WTC11 (cell line): Measurements from ENCODE around the gene TOR1A. TPM values are rescaled to one million over a fixed set of nuclear protein-coding genes. Genes with fewer than 3 reads are reported as not detected.

Experiments used
- AR ChIP-seq: fragments of 250-450 bp; sonication (Bioruptor Pico); IDR thresholded peaks from 2 replicates; pipeline ENCODE4 v1.9.0; 2021; ENCODE audit warnings: mild to moderate bottlenecking
- ATF2 ChIP-seq: sonication (generic); formaldehyde crosslinking; IDR thresholded peaks from 2 replicates; pipeline ENCODE4 v1.8.1; 2022; ENCODE audit warnings: low read depth, missing genetic modification reagents, borderline replicate concordance
- CREM ChIP-seq: sonication (generic); formaldehyde crosslinking; IDR thresholded peaks from 2 replicates; pipeline ENCODE4 v1.8.1; 2022; ENCODE audit warnings: mild to moderate bottlenecking, missing genetic modification reagents, moderate library complexity
- CTCF ChIP-seq: fragments of 200-600 bp; IDR thresholded peaks from 2 replicates; pipeline ENCODE4 v1.8.0; 2022; ENCODE audit warnings: antibody characterized with exemption
- E2F4 ChIP-seq: sonication (generic); formaldehyde crosslinking; IDR thresholded peaks from 2 replicates; pipeline ENCODE4 v1.8.1; 2022; ENCODE audit warnings: low read depth, mild to moderate bottlenecking, moderate library complexity, missing genetic modification reagents, borderline replicate concordance
- ELF4 ChIP-seq: sonication (generic); formaldehyde crosslinking; IDR thresholded peaks from 2 replicates; pipeline ENCODE4 v1.8.1; 2022; ENCODE audit warnings: low read depth, mild to moderate bottlenecking, moderate library complexity, missing genetic modification reagents
- ESRRA ChIP-seq: sonication (generic); formaldehyde crosslinking; IDR thresholded peaks from 2 replicates; pipeline ENCODE4 v1.8.1; 2022; ENCODE audit warnings: mild to moderate bottlenecking, missing genetic modification reagents, borderline replicate concordance
- ETV6 ChIP-seq: sonication (generic); formaldehyde crosslinking; IDR thresholded peaks from 2 replicates; pipeline ENCODE4 v1.8.1; 2022; ENCODE audit warnings: mild to moderate bottlenecking, missing genetic modification reagents
- FOXP1 ChIP-seq: sonication (generic); formaldehyde crosslinking; IDR thresholded peaks from 2 replicates; pipeline ENCODE4 v1.8.0; 2022; ENCODE audit warnings: missing genetic modification reagents, mild to moderate bottlenecking, moderate library complexity, borderline replicate concordance
- FOXP4 ChIP-seq: sonication (generic); formaldehyde crosslinking; IDR thresholded peaks from 2 replicates; pipeline ENCODE4 v1.8.0; 2022; ENCODE audit warnings: mild to moderate bottlenecking, missing genetic modification reagents
- HMGXB4 ChIP-seq: sonication (generic); formaldehyde crosslinking; IDR thresholded peaks from 2 replicates; pipeline ENCODE4 v1.8.1; 2023; ENCODE audit warnings: mild to moderate bottlenecking, moderate library complexity, missing genetic modification reagents
- JAZF1 ChIP-seq: fragments of 250-450 bp; sonication (Bioruptor Pico); IDR thresholded peaks from 2 replicates; pipeline ENCODE4 v1.9.0; 2021; ENCODE audit warnings: moderate library complexity, mild to moderate bottlenecking, inconsistent platforms
- NR2C2 ChIP-seq: sonication (generic); formaldehyde crosslinking; IDR thresholded peaks from 2 replicates; pipeline ENCODE4 v1.8.0; 2022; ENCODE audit warnings: mild to moderate bottlenecking, missing genetic modification reagents
- RELA ChIP-seq: sonication (generic); formaldehyde crosslinking; IDR thresholded peaks from 2 replicates; pipeline ENCODE4 v1.8.1; 2022; ENCODE audit warnings: missing genetic modification reagents, mild to moderate bottlenecking, borderline replicate concordance
- TCF7 ChIP-seq: sonication (generic); formaldehyde crosslinking; IDR thresholded peaks from 2 replicates; pipeline ENCODE4 v1.8.0; 2022; ENCODE audit warnings: mild to moderate bottlenecking, low read depth, missing genetic modification reagents, moderate library complexity
- total RNA-seq: library from RNA; stranded (reverse); gene quantifications from 3 replicates; pipeline ENCODE4 v1.2.3, GENCODE V29; 2021

The TOR1A gene
- total RNA-seq, 1 experiment from 2014 or later, result 32.7 TPM

- TF ChIP-seq FOXP4 (no peak), RELA (no peak), CTCF (no peak), ETV6 (no peak), ATF2 (CRISPR knock-in tag) (no peak), TCF7 (no peak), JAZF1 (CRISPR knock-in tag) (no peak), E2F4 (CRISPR knock-in tag) (no peak), FOXP1 (CRISPR knock-in tag) (no peak), HMGXB4 (no peak), AR (no peak), ESRRA (CRISPR knock-in tag) (no peak), ELF4 (CRISPR knock-in tag) (no peak), NR2C2 (CRISPR knock-in tag) (no peak), CREM (CRISPR knock-in tag) (no peak)
Measured at GRCh38 chr9:129861447-129861827, 37.5 kb upstream of the TOR1A start (continued).
